H9 (cell line): Measurements from ENCODE around the gene CNNM4. TPM values are rescaled to one million over a fixed set of nuclear protein-coding genes. Genes with fewer than 3 reads are reported as not detected.

Experiments used
- DNase-seq: peaks from one replicate; pipeline ENCODE4 v3.0.0-alpha.2; 2017
- H2AFZ ChIP-seq: one replicate; pipeline ENCODE4 v1.6.1; 2013; ENCODE audit warnings: mild to moderate bottlenecking, low read length, control low read depth, moderate library complexity
- H2AK5ac ChIP-seq: 2 replicates; pipeline ENCODE4 v1.6.1; 2013; ENCODE audit warnings: low read length, control low read depth, mixed read lengths; ENCODE audit not compliant: insufficient read length
- H2BK120ac ChIP-seq: one replicate; pipeline ENCODE4 v1.6.1; 2013; ENCODE audit warnings: low read depth, mild to moderate bottlenecking, low read length, control low read depth, inconsistent platforms; ENCODE audit not compliant: poor library complexity, severe bottlenecking
- H2BK12ac ChIP-seq: 2 replicates; pipeline ENCODE4 v1.6.1; 2013; ENCODE audit warnings: low read length, control low read depth, mixed read lengths, low read depth; ENCODE audit not compliant: insufficient read length
- H2BK15ac ChIP-seq: 2 replicates; pipeline ENCODE4 v1.6.1; 2013; ENCODE audit warnings: low read depth, low read length, control low read depth
- H2BK20ac ChIP-seq: one replicate; pipeline ENCODE4 v1.6.1; 2013; ENCODE audit warnings: low read depth, mild to moderate bottlenecking, low read length, control low read depth, inconsistent platforms; ENCODE audit not compliant: poor library complexity, severe bottlenecking
- H2BK5ac ChIP-seq: 2 replicates; pipeline ENCODE4 v1.6.1; 2013; ENCODE audit warnings: low read length, control low read depth, mixed read lengths; ENCODE audit not compliant: insufficient read length
- H3K14ac ChIP-seq: 2 replicates; pipeline ENCODE4 v1.6.1; 2013; ENCODE audit warnings: low read length, control low read depth; ENCODE audit not compliant: insufficient read depth
- H3K18ac ChIP-seq: 2 replicates; pipeline ENCODE4 v1.6.1; 2013; ENCODE audit warnings: low read depth, mild to moderate bottlenecking, mixed read lengths, low read length, control low read depth; ENCODE audit not compliant: insufficient read length
- H3K23ac ChIP-seq: 2 replicates; pipeline ENCODE4 v1.6.1; 2013; ENCODE audit warnings: low read length, control low read depth, mixed read lengths, low read depth; ENCODE audit not compliant: insufficient read length
- H3K23me2 ChIP-seq: 2 replicates; pipeline ENCODE4 v1.6.1; 2013; ENCODE audit warnings: low read depth, mild to moderate bottlenecking, mixed read lengths, low read length, control low read depth; ENCODE audit not compliant: insufficient read length, poor library complexity, severe bottlenecking
- H3K27ac ChIP-seq: 2 replicates; pipeline ENCODE4 v1.5.1; 2013; ENCODE audit warnings: low read length, control low read depth, mixed read lengths, low read depth; ENCODE audit not compliant: insufficient read length
- H3K27me3 ChIP-seq: 2 replicates; pipeline ENCODE4 v1.6.1; 2013; ENCODE audit warnings: low read length, control low read depth, inconsistent platforms; ENCODE audit not compliant: insufficient read depth
- H3K4ac ChIP-seq: 2 replicates; pipeline ENCODE4 v1.6.1; 2013; ENCODE audit warnings: low read depth, mild to moderate bottlenecking, control low read depth, inconsistent platforms, low read length, moderate library complexity
- H3K4me1 ChIP-seq: 2 replicates; pipeline ENCODE4 v1.6.1; 2013; ENCODE audit warnings: low read length, control low read depth, inconsistent platforms; ENCODE audit not compliant: insufficient read depth
- H3K4me2 ChIP-seq: 2 replicates; pipeline ENCODE4 v1.6.1; 2013; ENCODE audit warnings: low read length, control low read depth, mixed read lengths; ENCODE audit not compliant: insufficient read length, insufficient read depth
- H3K56ac ChIP-seq: 2 replicates; pipeline ENCODE4 v1.6.1; 2013; ENCODE audit warnings: low read depth, mild to moderate bottlenecking, mixed read lengths, low read length, control low read depth; ENCODE audit not compliant: insufficient read length
- H3K79me1 ChIP-seq: 2 replicates; pipeline ENCODE4 v1.6.1; 2013; ENCODE audit warnings: low read depth, mild to moderate bottlenecking, moderate library complexity, low read length, control low read depth, inconsistent platforms; ENCODE audit not compliant: insufficient read depth, poor library complexity, severe bottlenecking
- H3K79me2 ChIP-seq: 2 replicates; pipeline ENCODE4 v1.6.1; 2013; ENCODE audit warnings: low read length, control low read depth, inconsistent platforms; ENCODE audit not compliant: insufficient read depth
- H3K9ac ChIP-seq: 2 replicates; pipeline ENCODE4 v1.6.1; 2013; ENCODE audit warnings: low read length, control low read depth, mixed read lengths; ENCODE audit not compliant: insufficient read length; ENCODE audit errors: extremely low read depth
- H3K9me3 ChIP-seq: one replicate; pipeline ENCODE4 v1.6.1; 2013; ENCODE audit warnings: low read depth, low read length, inconsistent platforms; ENCODE audit not compliant: control insufficient read depth
- H3T11ph ChIP-seq: one replicate; pipeline ENCODE4 v1.6.1; 2013; ENCODE audit warnings: mild to moderate bottlenecking, low read length, control low read depth, inconsistent platforms
- H4K20me1 ChIP-seq: one replicate; pipeline ENCODE4 v1.6.1; 2013; ENCODE audit not compliant: control insufficient read depth, insufficient read length, insufficient read depth
- H4K5ac ChIP-seq: 2 replicates; pipeline ENCODE4 v1.6.1; 2013; ENCODE audit warnings: low read depth, mild to moderate bottlenecking, mixed read lengths, low read length, control low read depth; ENCODE audit not compliant: insufficient read length
- H4K8ac ChIP-seq: replicated peaks from 2 replicates; pipeline ENCODE4 v1.6.1; 2013; ENCODE audit warnings: low read length, control low read depth, mixed read lengths, low read depth; ENCODE audit not compliant: insufficient read length
- H4K91ac ChIP-seq: 2 replicates; pipeline ENCODE4 v1.6.1; 2013; ENCODE audit warnings: low read depth, mild to moderate bottlenecking, moderate library complexity, mixed read lengths, low read length, control low read depth; ENCODE audit not compliant: insufficient read length
- H3K27ac Mint-ChIP-seq, 3 experiments: 2 replicates in 2 of 3; 3 replicates in 1 of 3; pipeline ENCODE4 v1.8.0; 2020 to 2021; ENCODE audit warnings: mixed read lengths in 3 of 3, mild to moderate bottlenecking in 1 of 3, moderate library complexity in 1 of 3
- H3K27me3 Mint-ChIP-seq: 2 replicates; pipeline ENCODE4 v1.8.0; 2021; ENCODE audit warnings: low read depth, mild to moderate bottlenecking, moderate library complexity, mixed read lengths
- H3K36me3 Mint-ChIP-seq, 3 experiments: 2 replicates in 2 of 3; 3 replicates in 1 of 3; pipeline ENCODE4 v1.8.0; 2020 to 2021; ENCODE audit warnings: low read depth in 3 of 3, mixed read lengths in 3 of 3; ENCODE audit not compliant: insufficient read depth in 1 of 3
- H3K4me1 Mint-ChIP-seq, 2 experiments: 2 replicates each; pipeline ENCODE4 v1.8.0; 2020; ENCODE audit warnings: mixed read lengths in 2 of 2
- H3K4me3 Mint-ChIP-seq, 2 experiments: 2 replicates in 1 of 2; 3 replicates in 1 of 2; pipeline ENCODE4 v1.8.0; 2020 to 2021; ENCODE audit warnings: mild to moderate bottlenecking in 2 of 2, mixed read lengths in 2 of 2, moderate library complexity in 1 of 2
- H3K9me3 Mint-ChIP-seq, 2 experiments: 2 replicates in 1 of 2; 3 replicates in 1 of 2; pipeline ENCODE4 v1.8.0; 2020; ENCODE audit warnings: mild to moderate bottlenecking in 2 of 2, mixed read lengths in 2 of 2, moderate library complexity in 1 of 2
- WGBS: extraction: QIAGEN DNeasy Blood & Tissue Kit; methylation state at CpG from one replicate; pipeline ENCODE4 v1.1.7; 2013; ENCODE audit warnings: missing lambda C conversion rate, low lambda C conversion rate, mixed read lengths; ENCODE audit not compliant: insufficient read length; ENCODE audit errors: extremely low coverage; 5-methylcytosine and 5-hydroxymethylcytosine counted together
- total RNA-seq: library from RNA; stranded (reverse); gene quantifications from 2 replicates; pipeline ENCODE4 v1.2.1, GENCODE V29; 2021
- TF ChIP-seq, protein P1 (sequence below): fragments of 200-600 bp; sonication (generic); conservative IDR thresholded peaks from 3 replicates; pipeline ENCODE4 v1.8.0; 2021; ENCODE audit warnings: antibody characterized with exemption, mild to moderate bottlenecking

CNNM4 gene
- total RNA-seq, 1 experiment from 2014 or later = 8.5 TPM

DNA sequence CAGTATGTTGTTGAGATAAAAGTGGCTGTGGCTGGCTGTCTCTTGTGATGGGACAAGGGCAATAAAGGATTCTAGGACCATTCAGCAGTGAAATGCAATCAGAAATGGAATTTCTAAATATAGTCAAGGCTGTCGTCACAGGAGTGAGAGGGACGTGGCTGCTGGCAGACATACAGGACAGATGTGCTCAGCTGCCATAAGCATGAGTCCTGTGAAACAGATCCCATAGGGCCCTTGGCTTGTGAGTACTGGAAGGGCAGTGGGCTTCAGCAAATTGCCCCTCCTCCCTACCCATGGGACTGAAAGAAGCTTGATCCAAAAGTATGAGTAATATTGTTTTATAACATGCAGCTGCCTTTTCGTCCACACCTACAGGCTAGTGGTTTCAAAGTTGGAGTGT is 51.2 kb downstream of the CNNM4 start:
- Histone ChIP-seq H2BK15ac (no peak overlapping the region), H4K8ac (no peak overlapping the region), H4K20me1 (no peaks in the 10 kb centered on the region), H3K4ac (no peak overlapping the region), H3K18ac (no peak overlapping the region), H3K23ac (no peak overlapping the region), H2BK120ac (no peak overlapping the region), H3K27me3 (no peaks in the 10 kb centered on the region), H3K56ac (no peak overlapping the region), H4K5ac (no peak overlapping the region), H2BK20ac (no peak overlapping the region), H2AK5ac (no peak overlapping the region), H2BK5ac (no peak overlapping the region), H3K4me2 (no peak overlapping the region), H3K4me1 (no peaks in the 10 kb centered on the region), H3K79me2 (no peaks in the 10 kb centered on the region), H2AFZ (no peak overlapping the region), H3K14ac (no peak overlapping the region), H3K9me3 (no peaks in the 10 kb centered on the region), H3K23me2 (peaks cover 4% of the 10 kb centered on the region), H3K27ac (no peak overlapping the region), H3K9ac (no peak overlapping the region), H3K79me1 (no peaks in the 10 kb centered on the region), H2BK12ac (no peak overlapping the region), H4K91ac (no peak overlapping the region), H3T11ph (no peak overlapping the region)
- peaks cover 6 to 7% of the 10 kb centered on the region in 2 experiments for H3K4me1 Mint-ChIP-seq
- no peaks in the 10 kb centered on the region for H3K9me3 Mint-ChIP-seq
- TF ChIP-seq, protein P1, sequence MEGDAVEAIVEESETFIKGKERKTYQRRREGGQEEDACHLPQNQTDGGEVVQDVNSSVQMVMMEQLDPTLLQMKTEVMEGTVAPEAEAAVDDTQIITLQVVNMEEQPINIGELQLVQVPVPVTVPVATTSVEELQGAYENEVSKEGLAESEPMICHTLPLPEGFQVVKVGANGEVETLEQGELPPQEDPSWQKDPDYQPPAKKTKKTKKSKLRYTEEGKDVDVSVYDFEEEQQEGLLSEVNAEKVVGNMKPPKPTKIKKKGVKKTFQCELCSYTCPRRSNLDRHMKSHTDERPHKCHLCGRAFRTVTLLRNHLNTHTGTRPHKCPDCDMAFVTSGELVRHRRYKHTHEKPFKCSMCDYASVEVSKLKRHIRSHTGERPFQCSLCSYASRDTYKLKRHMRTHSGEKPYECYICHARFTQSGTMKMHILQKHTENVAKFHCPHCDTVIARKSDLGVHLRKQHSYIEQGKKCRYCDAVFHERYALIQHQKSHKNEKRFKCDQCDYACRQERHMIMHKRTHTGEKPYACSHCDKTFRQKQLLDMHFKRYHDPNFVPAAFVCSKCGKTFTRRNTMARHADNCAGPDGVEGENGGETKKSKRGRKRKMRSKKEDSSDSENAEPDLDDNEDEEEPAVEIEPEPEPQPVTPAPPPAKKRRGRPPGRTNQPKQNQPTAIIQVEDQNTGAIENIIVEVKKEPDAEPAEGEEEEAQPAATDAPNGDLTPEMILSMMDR = no peak
- H3K27me3 Mint-ChIP-seq = no peaks in the 10 kb centered on the region; the same call in 1 of the 2 replicates
- DNase-seq = no peak
- no peak overlapping the region for H3K4me3 Mint-ChIP-seq
- no CpG with 5 or more reads among the region's 3 CpGs for WGBS
- H3K27ac Mint-ChIP-seq = no peak overlapping the region
- H3K36me3 Mint-ChIP-seq = peaks cover 3 to 7% (median 4%) of the 10 kb centered on the region in 3 experiments; a peak in 5 of 7 replicates
